ENCODE results near the gene TICRR.

TICRR gene

DNA sequence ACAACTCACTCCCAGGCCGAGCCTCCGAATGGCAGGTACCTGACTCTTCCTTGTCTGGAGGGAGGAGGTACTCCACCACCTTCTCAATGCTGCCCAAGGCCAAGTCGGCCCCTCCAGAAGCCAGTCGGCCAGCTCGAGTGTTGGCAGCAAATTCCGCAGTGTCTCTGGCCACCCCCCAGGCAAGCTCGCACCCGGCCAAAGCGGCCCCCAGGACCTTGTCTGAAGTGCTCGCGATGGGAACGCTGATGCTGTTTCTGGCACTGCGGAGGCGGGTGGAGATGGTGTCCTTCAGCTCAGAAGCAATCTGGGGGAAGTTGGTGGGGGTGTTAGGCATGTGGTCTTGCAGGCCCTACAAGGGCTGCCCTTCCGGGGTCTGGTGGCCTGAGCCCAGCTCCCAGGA, 94.7 kb downstream of the TICRR start:
- DNase-seq (ENCODE audit: low read depth in 1 of 2, low spot score in 1 of 2): no peak
- H3K4me3 ChIP-seq (replicated peaks; ENCODE audit: insufficient read depth, low read length): no peak overlapping the region
- no peak for TF ChIP-seq SPI1 (IDR thresholded peaks at IDR 0.05; ENCODE audit: borderline replicate concordance, low read depth)
- no peak for TF ChIP-seq GABPA (IDR thresholded peaks at IDR 0.05; ENCODE audit: low read depth)
- TF ChIP-seq, protein P1, sequence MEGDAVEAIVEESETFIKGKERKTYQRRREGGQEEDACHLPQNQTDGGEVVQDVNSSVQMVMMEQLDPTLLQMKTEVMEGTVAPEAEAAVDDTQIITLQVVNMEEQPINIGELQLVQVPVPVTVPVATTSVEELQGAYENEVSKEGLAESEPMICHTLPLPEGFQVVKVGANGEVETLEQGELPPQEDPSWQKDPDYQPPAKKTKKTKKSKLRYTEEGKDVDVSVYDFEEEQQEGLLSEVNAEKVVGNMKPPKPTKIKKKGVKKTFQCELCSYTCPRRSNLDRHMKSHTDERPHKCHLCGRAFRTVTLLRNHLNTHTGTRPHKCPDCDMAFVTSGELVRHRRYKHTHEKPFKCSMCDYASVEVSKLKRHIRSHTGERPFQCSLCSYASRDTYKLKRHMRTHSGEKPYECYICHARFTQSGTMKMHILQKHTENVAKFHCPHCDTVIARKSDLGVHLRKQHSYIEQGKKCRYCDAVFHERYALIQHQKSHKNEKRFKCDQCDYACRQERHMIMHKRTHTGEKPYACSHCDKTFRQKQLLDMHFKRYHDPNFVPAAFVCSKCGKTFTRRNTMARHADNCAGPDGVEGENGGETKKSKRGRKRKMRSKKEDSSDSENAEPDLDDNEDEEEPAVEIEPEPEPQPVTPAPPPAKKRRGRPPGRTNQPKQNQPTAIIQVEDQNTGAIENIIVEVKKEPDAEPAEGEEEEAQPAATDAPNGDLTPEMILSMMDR (IDR thresholded peaks at IDR 0.05; ENCODE audit: insufficient read depth, low read length): no peak
- TF ChIP-seq POLR2AphosphoS5 (IDR thresholded peaks at IDR 0.05; ENCODE audit: low read depth): no peak
- TF ChIP-seq, protein P2, sequence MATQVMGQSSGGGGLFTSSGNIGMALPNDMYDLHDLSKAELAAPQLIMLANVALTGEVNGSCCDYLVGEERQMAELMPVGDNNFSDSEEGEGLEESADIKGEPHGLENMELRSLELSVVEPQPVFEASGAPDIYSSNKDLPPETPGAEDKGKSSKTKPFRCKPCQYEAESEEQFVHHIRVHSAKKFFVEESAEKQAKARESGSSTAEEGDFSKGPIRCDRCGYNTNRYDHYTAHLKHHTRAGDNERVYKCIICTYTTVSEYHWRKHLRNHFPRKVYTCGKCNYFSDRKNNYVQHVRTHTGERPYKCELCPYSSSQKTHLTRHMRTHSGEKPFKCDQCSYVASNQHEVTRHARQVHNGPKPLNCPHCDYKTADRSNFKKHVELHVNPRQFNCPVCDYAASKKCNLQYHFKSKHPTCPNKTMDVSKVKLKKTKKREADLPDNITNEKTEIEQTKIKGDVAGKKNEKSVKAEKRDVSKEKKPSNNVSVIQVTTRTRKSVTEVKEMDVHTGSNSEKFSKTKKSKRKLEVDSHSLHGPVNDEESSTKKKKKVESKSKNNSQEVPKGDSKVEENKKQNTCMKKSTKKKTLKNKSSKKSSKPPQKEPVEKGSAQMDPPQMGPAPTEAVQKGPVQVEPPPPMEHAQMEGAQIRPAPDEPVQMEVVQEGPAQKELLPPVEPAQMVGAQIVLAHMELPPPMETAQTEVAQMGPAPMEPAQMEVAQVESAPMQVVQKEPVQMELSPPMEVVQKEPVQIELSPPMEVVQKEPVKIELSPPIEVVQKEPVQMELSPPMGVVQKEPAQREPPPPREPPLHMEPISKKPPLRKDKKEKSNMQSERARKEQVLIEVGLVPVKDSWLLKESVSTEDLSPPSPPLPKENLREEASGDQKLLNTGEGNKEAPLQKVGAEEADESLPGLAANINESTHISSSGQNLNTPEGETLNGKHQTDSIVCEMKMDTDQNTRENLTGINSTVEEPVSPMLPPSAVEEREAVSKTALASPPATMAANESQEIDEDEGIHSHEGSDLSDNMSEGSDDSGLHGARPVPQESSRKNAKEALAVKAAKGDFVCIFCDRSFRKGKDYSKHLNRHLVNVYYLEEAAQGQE (IDR thresholded peaks at IDR 0.05; ENCODE audit: insufficient replicate concordance, low read depth): no peak
- peaks cover 11% of the 10 kb centered on the region for H3K27me3 ChIP-seq (ENCODE audit: insufficient read depth, poor library complexity, severe bottlenecking)
- no peak overlapping the region for H3K27ac ChIP-seq (replicated peaks)

DNA sequence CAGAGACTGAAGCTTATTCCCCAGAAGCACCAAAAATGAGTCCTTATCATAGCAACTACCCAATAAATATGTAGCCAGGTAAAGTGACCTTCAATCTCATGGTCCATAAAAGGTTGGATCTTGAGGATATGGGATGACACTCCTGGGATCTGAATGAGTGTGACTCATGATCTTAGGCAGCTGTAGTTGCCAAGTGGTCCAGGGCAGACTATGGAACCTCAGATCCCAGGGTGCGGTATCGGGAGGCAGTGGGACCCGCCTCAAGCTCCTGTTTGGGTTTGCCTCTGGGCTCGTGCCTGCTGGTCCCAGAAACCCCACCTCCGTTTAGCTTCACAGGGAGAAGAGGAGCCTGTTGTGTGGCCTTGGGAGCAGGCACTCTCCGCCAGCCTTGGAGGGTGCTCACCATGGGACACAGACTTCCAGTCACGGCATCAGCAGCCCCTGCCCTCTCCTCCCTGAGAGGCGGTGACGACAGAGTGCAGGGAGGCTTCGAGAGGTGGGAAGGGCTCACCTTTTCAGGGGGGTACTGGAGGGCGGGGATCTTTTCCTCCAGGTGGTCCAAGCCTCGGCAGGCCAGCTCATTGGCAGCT, 95.8 kb downstream of the TICRR start:
- Histone ChIP-seq H3K27me3 (ENCODE audit: insufficient read depth, poor library complexity, severe bottlenecking) (peaks cover 2% of the 10 kb centered on the region), H3K27ac (replicated peaks) (no peak overlapping the region), H3K4me3 (replicated peaks; ENCODE audit: insufficient read depth, low read length) (no peak overlapping the region)
- TF ChIP-seq, protein P2 (IDR thresholded peaks at IDR 0.05; ENCODE audit: insufficient replicate concordance, low read depth): no peak
- DNase-seq (ENCODE audit: low read depth in 1 of 2, low spot score in 1 of 2): no peak

DNA sequence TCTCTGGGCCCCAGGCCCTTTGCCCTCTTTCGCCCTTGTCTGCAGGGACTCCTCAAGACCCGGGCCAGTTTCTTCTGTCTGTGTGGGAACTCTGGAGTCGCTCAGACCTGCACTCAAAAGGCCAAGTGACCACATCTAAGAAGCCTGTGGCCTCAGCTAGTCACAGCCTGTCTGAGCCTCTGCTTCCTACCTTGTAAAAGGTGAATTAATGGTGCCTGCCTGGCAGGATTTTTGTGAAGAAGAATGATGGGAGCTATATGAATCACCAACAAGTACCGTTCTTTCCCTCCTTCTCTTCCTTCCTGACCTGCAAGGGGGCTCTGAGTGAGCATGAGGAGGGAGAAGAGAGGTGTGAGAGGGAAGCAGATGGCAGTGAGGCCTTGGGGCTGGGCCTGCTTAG, 96.4 kb downstream of the TICRR start:
- no peak overlapping the region for H3K4me3 ChIP-seq (replicated peaks; ENCODE audit: insufficient read depth, low read length)
- TF ChIP-seq SPI1 (IDR thresholded peaks at IDR 0.05; ENCODE audit: borderline replicate concordance, low read depth) (no peak), GABPA (IDR thresholded peaks at IDR 0.05; ENCODE audit: low read depth) (no peak), POLR2AphosphoS5 (IDR thresholded peaks at IDR 0.05; ENCODE audit: low read depth) (no peak)
- TF ChIP-seq, protein P1 (IDR thresholded peaks at IDR 0.05; ENCODE audit: insufficient read depth, low read length): no peak
- TF ChIP-seq, protein P2 (IDR thresholded peaks at IDR 0.05; ENCODE audit: insufficient replicate concordance, low read depth): no peak
- H3K27me3 ChIP-seq (ENCODE audit: insufficient read depth, poor library complexity, severe bottlenecking): no peaks in the 10 kb centered on the region
- no peak for DNase-seq (ENCODE audit: low read depth in 1 of 2, low spot score in 1 of 2)
- no peak overlapping the region for H3K27ac ChIP-seq (replicated peaks)
